PC-9 (cell line): ENCODE results near the gene SLC7A11.

Source experiments
- EZH2 ChIP-seq: fragments of 200-600 bp; sonication (generic); IDR thresholded peaks from 2 replicates; pipeline ENCODE4 v1.8.0; 2017; ENCODE audit warnings: antibody characterized with exemption, low read depth
- TF ChIP-seq, protein P1 (sequence below): fragments of 200-600 bp; sonication (generic); conservative IDR thresholded peaks from 2 replicates; pipeline ENCODE4 v1.6.1; 2017; ENCODE audit warnings: mixed run types, antibody characterized with exemption, mild to moderate bottlenecking, moderate library complexity

DNA sequence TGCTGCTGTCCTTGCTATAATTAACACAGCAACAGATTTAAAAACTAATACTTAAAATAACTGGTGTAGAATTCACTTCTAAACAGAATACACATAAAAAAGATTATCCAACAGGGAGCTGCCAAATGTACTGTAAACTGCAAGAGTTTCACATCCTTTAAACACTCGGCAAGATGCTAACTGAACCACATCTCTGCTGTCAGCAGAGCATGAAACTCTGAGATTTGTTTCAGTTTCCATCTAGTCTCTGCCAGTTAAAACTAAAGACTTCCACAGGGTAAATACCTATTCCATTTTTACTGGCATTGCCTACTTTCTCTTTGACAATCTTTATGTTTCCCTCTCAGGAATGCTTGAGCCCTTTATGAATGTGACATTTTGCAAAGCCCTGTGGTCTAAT, 127.7 kb downstream of the SLC7A11 start:
- TF ChIP-seq, protein P1, sequence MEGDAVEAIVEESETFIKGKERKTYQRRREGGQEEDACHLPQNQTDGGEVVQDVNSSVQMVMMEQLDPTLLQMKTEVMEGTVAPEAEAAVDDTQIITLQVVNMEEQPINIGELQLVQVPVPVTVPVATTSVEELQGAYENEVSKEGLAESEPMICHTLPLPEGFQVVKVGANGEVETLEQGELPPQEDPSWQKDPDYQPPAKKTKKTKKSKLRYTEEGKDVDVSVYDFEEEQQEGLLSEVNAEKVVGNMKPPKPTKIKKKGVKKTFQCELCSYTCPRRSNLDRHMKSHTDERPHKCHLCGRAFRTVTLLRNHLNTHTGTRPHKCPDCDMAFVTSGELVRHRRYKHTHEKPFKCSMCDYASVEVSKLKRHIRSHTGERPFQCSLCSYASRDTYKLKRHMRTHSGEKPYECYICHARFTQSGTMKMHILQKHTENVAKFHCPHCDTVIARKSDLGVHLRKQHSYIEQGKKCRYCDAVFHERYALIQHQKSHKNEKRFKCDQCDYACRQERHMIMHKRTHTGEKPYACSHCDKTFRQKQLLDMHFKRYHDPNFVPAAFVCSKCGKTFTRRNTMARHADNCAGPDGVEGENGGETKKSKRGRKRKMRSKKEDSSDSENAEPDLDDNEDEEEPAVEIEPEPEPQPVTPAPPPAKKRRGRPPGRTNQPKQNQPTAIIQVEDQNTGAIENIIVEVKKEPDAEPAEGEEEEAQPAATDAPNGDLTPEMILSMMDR = no peak
- TF ChIP-seq EZH2 = no peak
